ENCODE results near the gene THPO.

GRCh38 chr3:184380185-184380626, 2.2 kb upstream of the THPO start:
- TF ChIP-seq CTCF (IDR thresholded peaks at IDR 0.05) (no peak), POLR2AphosphoS5 (IDR thresholded peaks at IDR 0.05) (no peak), EP300 (IDR thresholded peaks at IDR 0.05) (no peak)

Data from stomach (tissue), 4 donors.